ENCODE results near the gene NR2C2. TPM values are rescaled to one million over a fixed set of nuclear protein-coding genes. Genes with fewer than 3 reads are reported as not detected.

Gene NR2C2
- total and polyA plus RNA-seq, 2 donors (not counting 1 experiment from before 2014, with no cell fraction given), result 22.8 to 96.9 TPM

GRCh38 chr3:15017191-15017590, 69.8 kb downstream of the NR2C2 start:
- POLR2A ChIA-PET, result no interaction called here
- Mint-ChIP-seq H3K27me3 (no peaks in the 10 kb centered on the region), H3K4me1 (no peaks in the 10 kb centered on the region)

GRCh38 chr3:15023249-15023648, 75.9 kb downstream of the NR2C2 start:
- Mint-ChIP-seq H3K27ac (no peak overlapping the region), H3K27me3 (no peaks in the 10 kb centered on the region), H3K9me3 (ENCODE audit: insufficient read depth) (no peaks in the 10 kb centered on the region), H3K4me1 (no peaks in the 10 kb centered on the region), H3K4me3 (no peak overlapping the region)
- no peak overlapping the region for H3K4me3 ChIP-seq (ENCODE audit: control extremely low read depth in 1 of 5, extremely low read depth in 1 of 5, insufficient read depth in 1 of 5, low read depth in 2 of 5, low read length in 4 of 5)
- no peak overlapping the region for H3K4me2 ChIP-seq (replicated peaks; ENCODE audit: low read depth, low read length, poor library complexity, severe bottlenecking)
- ChIA-PET CTCF (no interaction called here), POLR2A (no interaction called here)
- no peak for ATAC-seq (ENCODE audit: low read depth)
- H2AFZ ChIP-seq (ENCODE audit: insufficient read depth, low read depth, low read length, poor library complexity, severe bottlenecking), result no peak overlapping the region
- TF ChIP-seq EZH2 (IDR thresholded peaks at IDR 0.05; ENCODE audit: borderline replicate concordance, insufficient read depth, low read depth, low read length, poor library complexity, severe bottlenecking) (no peak), CTCF (IDR thresholded peaks at IDR 0.05) (no peak)
- WGBS (ENCODE audit: insufficient coverage), result 84% methylated on average over 3 of the region's 5 CpGs
- no peak for DNase-seq
- H3K79me2 ChIP-seq (ENCODE audit: control insufficient read depth, insufficient read depth, low read length), result peaks cover 6% of the 10 kb centered on the region
- no peaks in the 10 kb centered on the region for H4K20me1 ChIP-seq (ENCODE audit: control insufficient read depth, insufficient read depth, low read length, poor library complexity, severe bottlenecking)
- intact Hi-C loops (cut with micrococcal nuclease), result no loop called here
- no peak overlapping the region for H3K27ac ChIP-seq (ENCODE audit: low read length in 2 of 2)
- no peaks in the 10 kb centered on the region for H3K4me1 ChIP-seq (ENCODE audit: control insufficient read depth in 2 of 2, insufficient read depth in 2 of 2, low read length in 2 of 2)
- no peak overlapping the region for H3K9ac ChIP-seq (ENCODE audit: low read length)
- H3K9me3 ChIP-seq (ENCODE audit: control extremely low read depth in 1 of 3, control insufficient read depth in 2 of 3, insufficient read depth in 1 of 3, low read length in 2 of 3), result no peaks in the 10 kb centered on the region
- H3K36me3 ChIP-seq (replicated peaks in 1 of 2; ENCODE audit: control extremely low read depth in 1 of 2, control insufficient read depth in 1 of 2, extremely low read depth in 1 of 2, insufficient read depth in 2 of 2, low read length in 1 of 2), result peaks cover 3 to 69% of the 10 kb centered on the region in 2 experiments
- no peaks in the 10 kb centered on the region for H3K27me3 ChIP-seq (replicated peaks in 1 of 4; ENCODE audit: control extremely low read depth in 1 of 4, control insufficient read depth in 3 of 4, insufficient read depth in 4 of 4, low read length in 3 of 4)

More at GRCh38 chr3:15017191-15017590, 69.8 kb downstream of the NR2C2 start:
- H3K4me3 Mint-ChIP-seq, result no peak overlapping the region
- H3K4me3 ChIP-seq (ENCODE audit: control extremely low read depth in 1 of 5, extremely low read depth in 1 of 5, insufficient read depth in 1 of 5, low read depth in 2 of 5, low read length in 4 of 5), result no peak overlapping the region
- H3K27ac Mint-ChIP-seq, result no peak overlapping the region
- no peak overlapping the region for H3K4me2 ChIP-seq (replicated peaks; ENCODE audit: low read depth, low read length, poor library complexity, severe bottlenecking)
- H3K36me3 ChIP-seq (replicated peaks in 1 of 2; ENCODE audit: control extremely low read depth in 1 of 2, control insufficient read depth in 1 of 2, extremely low read depth in 1 of 2, insufficient read depth in 2 of 2, low read length in 1 of 2), result peaks cover 14 to 89% of the 10 kb centered on the region in 2 experiments
- CTCF ChIA-PET, result no interaction called here
- intact Hi-C loops (cut with micrococcal nuclease), result no loop called here
- no peak overlapping the region for H2AFZ ChIP-seq (ENCODE audit: insufficient read depth, low read depth, low read length, poor library complexity, severe bottlenecking)
- WGBS (ENCODE audit: insufficient coverage), result 100% methylated on average over 2 of the region's 2 CpGs
- no peaks in the 10 kb centered on the region for H3K9me3 Mint-ChIP-seq (ENCODE audit: insufficient read depth)
- TF ChIP-seq CTCF (IDR thresholded peaks at IDR 0.05), result no peak
- TF ChIP-seq EZH2 (IDR thresholded peaks at IDR 0.05; ENCODE audit: borderline replicate concordance, insufficient read depth, low read depth, low read length, poor library complexity, severe bottlenecking), result no peak
- no peaks in the 10 kb centered on the region for H4K20me1 ChIP-seq (ENCODE audit: control insufficient read depth, insufficient read depth, low read length, poor library complexity, severe bottlenecking)
- H3K79me2 ChIP-seq (ENCODE audit: control insufficient read depth, insufficient read depth, low read length), result no peaks in the 10 kb centered on the region
- H3K9me3 ChIP-seq (ENCODE audit: control extremely low read depth in 1 of 3, control insufficient read depth in 2 of 3, insufficient read depth in 1 of 3, low read length in 2 of 3), result no peaks in the 10 kb centered on the region
- no peak overlapping the region for H3K27ac ChIP-seq (ENCODE audit: low read length in 2 of 2)
- DNase-seq (no peak), ATAC-seq (ENCODE audit: low read depth) (no peak)
- H3K27me3 ChIP-seq (replicated peaks in 1 of 4; ENCODE audit: control extremely low read depth in 1 of 4, control insufficient read depth in 3 of 4, insufficient read depth in 4 of 4, low read length in 3 of 4), result no peaks in the 10 kb centered on the region
- no peaks in the 10 kb centered on the region for H3K4me1 ChIP-seq (ENCODE audit: control insufficient read depth in 2 of 2, insufficient read depth in 2 of 2, low read length in 2 of 2)
- no peak overlapping the region for H3K9ac ChIP-seq (ENCODE audit: low read length)

Data from B cell (primary cell).